Activated CD4-positive, alpha-beta T cell treated with anti-CD3 and anti-CD28 coated beads, Interleukin-2, amount 10 ng/mL, durations not matched to agents 24 days and 14 days (primary cell): ENCODE measurements around the gene DCX. TPM values are rescaled to one million over a fixed set of nuclear protein-coding genes. Genes with fewer than 3 reads are reported as not detected.

Experiments used
- DNase-seq: peaks from one replicate; pipeline ENCODE4 v3.0.0; 2022
- H3K27ac Mint-ChIP-seq: one replicate; pipeline ENCODE4 v1.8.0; 2022; ENCODE audit warnings: mild to moderate bottlenecking, mixed read lengths
- H3K27me3 Mint-ChIP-seq: one replicate; pipeline ENCODE4 v1.8.0; 2022; ENCODE audit warnings: mixed read lengths
- H3K36me3 Mint-ChIP-seq: one replicate; pipeline ENCODE4 v1.8.0; 2022; ENCODE audit warnings: low read depth, mild to moderate bottlenecking, mixed read lengths
- H3K4me1 Mint-ChIP-seq: one replicate; pipeline ENCODE4 v1.8.0; 2021; ENCODE audit warnings: mixed read lengths
- H3K4me3 Mint-ChIP-seq: one replicate; pipeline ENCODE4 v1.8.0; 2022; ENCODE audit warnings: mild to moderate bottlenecking, moderate library complexity, mixed read lengths
- H3K9me3 Mint-ChIP-seq: one replicate; pipeline ENCODE4 v1.8.0; 2021; ENCODE audit warnings: mixed read lengths
- intact Hi-C: fragments of 100-400 bp; cut with micrococcal nuclease; formaldehyde crosslinking; loops from one replicate; pipeline ENCODE4 v1.15.1; 2023
- total RNA-seq: library from RNA; stranded (reverse); gene quantifications from 2 replicates; pipeline ENCODE4 v1.2.3, GENCODE V29; 2022

The DCX gene
- total RNA-seq, 1 donor from 2014 or later = not detected

- no peak overlapping the region for H3K4me3 Mint-ChIP-seq
- no peaks in the 10 kb centered on the region for H3K9me3 Mint-ChIP-seq
- H3K27ac Mint-ChIP-seq = no peak overlapping the region
- intact Hi-C loops = no loop called here
- no peaks in the 10 kb centered on the region for H3K27me3 Mint-ChIP-seq
- no peak for DNase-seq
- H3K36me3 Mint-ChIP-seq = no peaks in the 10 kb centered on the region
- H3K4me1 Mint-ChIP-seq = no peaks in the 10 kb centered on the region
Measured at GRCh38 chrX:111319451-111319850, 92.5 kb downstream of the DCX start.

DNA sequence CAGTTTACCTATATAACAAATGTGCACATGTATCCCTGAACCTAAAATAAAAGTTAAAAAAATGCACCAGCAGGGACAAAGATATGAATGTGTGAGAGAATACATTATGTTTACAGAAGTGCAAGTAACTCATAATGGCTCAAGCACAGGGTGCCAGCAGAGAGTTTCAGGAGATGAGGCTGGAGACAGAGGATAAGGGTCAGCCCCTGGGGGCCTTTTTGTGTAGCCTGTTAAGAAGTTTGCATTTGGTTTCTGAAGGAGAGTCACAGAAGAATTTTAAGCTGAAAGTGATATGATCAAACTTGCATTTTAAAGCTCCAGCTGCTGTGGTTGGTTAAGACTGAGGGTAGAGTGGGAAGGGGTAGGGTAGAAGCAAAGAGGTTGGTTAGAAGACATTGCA lies 93.1 kb downstream of the DCX start:
- DNase-seq = no peak
- Mint-ChIP-seq H3K9me3 (no peaks in the 10 kb centered on the region), H3K4me3 (no peak overlapping the region), H3K4me1 (no peaks in the 10 kb centered on the region), H3K36me3 (no peaks in the 10 kb centered on the region), H3K27ac (no peak overlapping the region), H3K27me3 (no peaks in the 10 kb centered on the region)
- intact Hi-C loops = no loop called here

- H3K4me3 Mint-ChIP-seq = no peak overlapping the region
- no peak for DNase-seq
- no peaks in the 10 kb centered on the region for H3K27me3 Mint-ChIP-seq
- peaks cover 3% of the 10 kb centered on the region for H3K9me3 Mint-ChIP-seq
- intact Hi-C loops = no loop called here
- no peaks in the 10 kb centered on the region for H3K4me1 Mint-ChIP-seq
- no peak overlapping the region for H3K27ac Mint-ChIP-seq
- H3K36me3 Mint-ChIP-seq = no peaks in the 10 kb centered on the region
Measured at GRCh38 chrX:111309083-111309482, 102.9 kb downstream of the DCX start.

- intact Hi-C loops = no loop called here
- Mint-ChIP-seq H3K4me1 (no peaks in the 10 kb centered on the region), H3K4me3 (no peak overlapping the region), H3K27ac (no peak overlapping the region), H3K27me3 (no peaks in the 10 kb centered on the region), H3K9me3 (peaks cover under 1% of the 10 kb centered on the region), H3K36me3 (no peaks in the 10 kb centered on the region)
- no peak for DNase-seq
Measured at GRCh38 chrX:111308039-111308438, 104.0 kb downstream of the DCX start.

GRCh38 chrX:111302284-111302683 lies 109.7 kb downstream of the DCX start:
- Mint-ChIP-seq H3K9me3 (no peaks in the 10 kb centered on the region), H3K36me3 (no peaks in the 10 kb centered on the region), H3K4me1 (no peaks in the 10 kb centered on the region), H3K27me3 (no peaks in the 10 kb centered on the region), H3K4me3 (no peak overlapping the region), H3K27ac (no peak overlapping the region)
- intact Hi-C loops = no loop called here
- no peak for DNase-seq

DNA sequence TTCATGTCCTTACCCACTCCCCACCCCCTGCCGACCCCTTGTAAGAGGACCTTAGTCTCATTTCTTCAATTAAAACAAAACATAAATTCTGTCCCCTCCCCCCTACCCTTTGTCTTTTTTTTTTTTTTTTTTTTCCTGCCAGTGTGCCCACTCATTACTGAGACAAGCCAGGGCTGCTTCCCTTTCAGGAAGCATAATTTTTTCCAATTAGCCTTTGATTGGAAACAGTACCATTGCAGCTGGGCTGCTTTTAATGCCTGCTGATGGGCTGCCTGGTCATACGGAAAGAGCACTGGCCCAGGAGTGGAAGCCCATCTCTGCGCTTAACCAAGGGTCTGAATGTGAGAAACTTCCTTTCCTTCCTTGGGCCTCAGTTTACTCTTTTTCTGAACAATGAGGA lies 123.2 kb downstream of the DCX start:
- Mint-ChIP-seq H3K27ac (no peak overlapping the region), H3K36me3 (no peaks in the 10 kb centered on the region), H3K9me3 (no peaks in the 10 kb centered on the region), H3K4me3 (no peak overlapping the region), H3K27me3 (no peaks in the 10 kb centered on the region), H3K4me1 (no peaks in the 10 kb centered on the region)
- intact Hi-C loops = no loop called here
- no peak for DNase-seq

GRCh38 chrX:111284631-111285293 lies 127.2 kb downstream of the DCX start:
- intact Hi-C loops = no loop called here
- Mint-ChIP-seq H3K9me3 (no peaks in the 10 kb centered on the region), H3K27ac (no peak overlapping the region), H3K36me3 (no peaks in the 10 kb centered on the region), H3K4me3 (no peak overlapping the region), H3K4me1 (no peaks in the 10 kb centered on the region), H3K27me3 (no peaks in the 10 kb centered on the region)
- DNase-seq = no peak

- Mint-ChIP-seq H3K4me1 (no peaks in the 10 kb centered on the region), H3K27me3 (no peaks in the 10 kb centered on the region), H3K36me3 (no peaks in the 10 kb centered on the region), H3K9me3 (no peaks in the 10 kb centered on the region), H3K4me3 (no peak overlapping the region), H3K27ac (no peak overlapping the region)
- intact Hi-C loops = no loop called here
- DNase-seq = no peak
Measured at GRCh38 chrX:111283446-111283845, 128.5 kb downstream of the DCX start.

- Mint-ChIP-seq H3K9me3 (no peaks in the 10 kb centered on the region), H3K27me3 (no peaks in the 10 kb centered on the region), H3K4me3 (no peak overlapping the region), H3K27ac (no peak overlapping the region), H3K36me3 (no peaks in the 10 kb centered on the region), H3K4me1 (no peaks in the 10 kb centered on the region)
- intact Hi-C loops = no loop called here
- DNase-seq = no peak
Measured at GRCh38 chrX:111282991-111283390, 129.0 kb downstream of the DCX start.

- H3K9me3 Mint-ChIP-seq = no peaks in the 10 kb centered on the region
- intact Hi-C loops = no loop called here
- H3K4me3 Mint-ChIP-seq = no peak overlapping the region
- H3K27ac Mint-ChIP-seq = no peak overlapping the region
- H3K27me3 Mint-ChIP-seq = no peaks in the 10 kb centered on the region
- H3K4me1 Mint-ChIP-seq = no peaks in the 10 kb centered on the region
- no peaks in the 10 kb centered on the region for H3K36me3 Mint-ChIP-seq
- DNase-seq = no peak
Measured at GRCh38 chrX:111282139-111282538, 129.9 kb downstream of the DCX start.

GRCh38 chrX:111270339-111270738 lies 141.7 kb downstream of the DCX start, which contains the start of gene CAPN6:
Gene CAPN6 (minus strand): TSS chrX:111270483. CDS start chrX:111263936, 6,547 bp downstream.
- no peak within 1 kb of the TSS for H3K27ac Mint-ChIP-seq
- intact Hi-C loops = no loop called here
- H3K4me1 Mint-ChIP-seq = no peaks in the 10 kb centered on the region
- H3K4me3 Mint-ChIP-seq = no peak within 1 kb of the TSS
- H3K27me3 Mint-ChIP-seq = no peaks in the 10 kb centered on the region
- H3K9me3 Mint-ChIP-seq = no peaks in the 10 kb centered on the region
- no peak for DNase-seq
- no peaks in the 10 kb centered on the region for H3K36me3 Mint-ChIP-seq

DNA sequence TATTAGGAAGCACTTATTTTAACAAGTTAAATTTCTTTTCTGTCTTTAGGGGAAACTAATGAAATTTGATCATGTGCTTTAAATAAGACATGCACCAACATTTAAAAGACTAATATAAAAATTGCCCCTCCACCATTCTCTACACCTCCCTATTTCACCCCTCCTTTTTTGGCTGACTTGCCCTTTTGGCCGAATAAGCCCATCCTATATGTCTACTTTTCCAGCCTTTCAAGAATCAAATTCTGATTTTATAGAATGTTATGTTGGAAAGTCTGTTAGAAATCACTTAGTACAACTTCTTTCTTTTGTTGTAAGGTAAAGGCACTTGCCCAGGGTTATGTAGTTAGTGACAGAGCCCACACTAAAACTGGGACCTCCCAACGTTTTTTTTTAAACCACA lies 143.5 kb downstream of the DCX start:
- no peak for DNase-seq
- no peak overlapping the region for H3K4me3 Mint-ChIP-seq
- H3K27ac Mint-ChIP-seq = no peak overlapping the region
- H3K27me3 Mint-ChIP-seq = no peaks in the 10 kb centered on the region
- intact Hi-C loops = no loop called here
- no peaks in the 10 kb centered on the region for H3K36me3 Mint-ChIP-seq
- no peaks in the 10 kb centered on the region for H3K9me3 Mint-ChIP-seq
- no peaks in the 10 kb centered on the region for H3K4me1 Mint-ChIP-seq

GRCh38 chrX:111265486-111265885 lies 146.5 kb downstream of the DCX start:
- H3K4me3 Mint-ChIP-seq = no peak overlapping the region
- H3K27me3 Mint-ChIP-seq = no peaks in the 10 kb centered on the region
- H3K9me3 Mint-ChIP-seq = no peaks in the 10 kb centered on the region
- H3K36me3 Mint-ChIP-seq = no peaks in the 10 kb centered on the region
- no peaks in the 10 kb centered on the region for H3K4me1 Mint-ChIP-seq
- intact Hi-C loops = no loop called here
- no peak overlapping the region for H3K27ac Mint-ChIP-seq
- DNase-seq = no peak

- H3K36me3 Mint-ChIP-seq = no peaks in the 10 kb centered on the region
- no peak overlapping the region for H3K4me3 Mint-ChIP-seq
- intact Hi-C loops = no loop called here
- no peak for DNase-seq
- no peaks in the 10 kb centered on the region for H3K4me1 Mint-ChIP-seq
- no peaks in the 10 kb centered on the region for H3K9me3 Mint-ChIP-seq
- H3K27me3 Mint-ChIP-seq = no peaks in the 10 kb centered on the region
- no peak overlapping the region for H3K27ac Mint-ChIP-seq
Measured at GRCh38 chrX:111264385-111264784, 147.6 kb downstream of the DCX start.

GRCh38 chrX:111262086-111262485 lies 149.9 kb downstream of the DCX start:
- no peak for DNase-seq
- Mint-ChIP-seq H3K36me3 (no peaks in the 10 kb centered on the region), H3K9me3 (no peaks in the 10 kb centered on the region), H3K4me1 (no peaks in the 10 kb centered on the region), H3K27me3 (no peaks in the 10 kb centered on the region), H3K27ac (no peak overlapping the region), H3K4me3 (no peak overlapping the region)
- intact Hi-C loops = no loop called here
